GM12873 (cell line): ENCODE measurements around the gene PSME4.

Experiments
- TF ChIP-seq, protein P1 (sequence below): IDR thresholded peaks from 2 replicates; pipeline ENCODE4 v1.5.1; 2012; ENCODE audit warnings: low read depth, mild to moderate bottlenecking, moderate library complexity, low read length, control low read depth; ENCODE audit not compliant: insufficient read depth; ENCODE audit errors: missing control alignments

PSME4 gene

DNA sequence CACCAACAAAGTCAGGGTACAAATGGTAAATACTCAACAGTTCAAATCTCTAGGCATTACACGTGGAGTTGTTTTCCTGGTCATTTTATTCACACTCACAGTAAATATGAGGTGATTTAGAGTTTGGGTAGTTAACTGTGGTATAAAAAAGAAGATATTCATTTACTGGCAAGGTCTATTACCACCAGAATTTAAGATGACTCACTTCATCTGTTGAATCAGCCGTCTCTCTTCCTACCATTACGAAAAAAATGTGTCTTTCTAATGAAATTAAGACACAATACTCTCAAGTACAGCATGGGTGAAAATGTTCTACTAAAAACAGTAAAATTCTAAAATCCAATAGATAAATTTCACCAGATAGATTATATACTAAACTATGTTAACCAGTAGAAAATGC lies 90.0 kb downstream of the PSME4 start:
- TF ChIP-seq, protein P1, sequence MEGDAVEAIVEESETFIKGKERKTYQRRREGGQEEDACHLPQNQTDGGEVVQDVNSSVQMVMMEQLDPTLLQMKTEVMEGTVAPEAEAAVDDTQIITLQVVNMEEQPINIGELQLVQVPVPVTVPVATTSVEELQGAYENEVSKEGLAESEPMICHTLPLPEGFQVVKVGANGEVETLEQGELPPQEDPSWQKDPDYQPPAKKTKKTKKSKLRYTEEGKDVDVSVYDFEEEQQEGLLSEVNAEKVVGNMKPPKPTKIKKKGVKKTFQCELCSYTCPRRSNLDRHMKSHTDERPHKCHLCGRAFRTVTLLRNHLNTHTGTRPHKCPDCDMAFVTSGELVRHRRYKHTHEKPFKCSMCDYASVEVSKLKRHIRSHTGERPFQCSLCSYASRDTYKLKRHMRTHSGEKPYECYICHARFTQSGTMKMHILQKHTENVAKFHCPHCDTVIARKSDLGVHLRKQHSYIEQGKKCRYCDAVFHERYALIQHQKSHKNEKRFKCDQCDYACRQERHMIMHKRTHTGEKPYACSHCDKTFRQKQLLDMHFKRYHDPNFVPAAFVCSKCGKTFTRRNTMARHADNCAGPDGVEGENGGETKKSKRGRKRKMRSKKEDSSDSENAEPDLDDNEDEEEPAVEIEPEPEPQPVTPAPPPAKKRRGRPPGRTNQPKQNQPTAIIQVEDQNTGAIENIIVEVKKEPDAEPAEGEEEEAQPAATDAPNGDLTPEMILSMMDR, result no peak

DNA sequence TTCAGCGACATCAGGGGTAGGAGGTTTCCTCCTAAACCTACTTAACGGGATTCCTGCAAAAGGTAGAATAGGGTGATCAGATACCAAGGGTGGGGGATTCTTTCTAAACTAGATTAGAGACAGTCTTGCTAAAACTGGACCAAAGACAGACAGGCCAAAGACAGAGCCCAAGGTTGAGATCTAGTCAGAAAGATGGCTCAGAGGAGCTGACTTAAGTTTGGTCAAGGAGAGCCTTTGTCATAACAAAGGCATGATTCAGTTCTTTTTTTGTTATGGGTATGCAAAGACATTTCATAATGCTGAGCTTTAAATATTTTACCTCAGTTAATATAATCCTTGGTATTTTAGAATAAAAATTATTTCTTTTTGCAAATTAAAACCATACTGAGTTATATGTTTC lies 93.2 kb downstream of the PSME4 start:
- TF ChIP-seq, protein P1, result no peak

DNA sequence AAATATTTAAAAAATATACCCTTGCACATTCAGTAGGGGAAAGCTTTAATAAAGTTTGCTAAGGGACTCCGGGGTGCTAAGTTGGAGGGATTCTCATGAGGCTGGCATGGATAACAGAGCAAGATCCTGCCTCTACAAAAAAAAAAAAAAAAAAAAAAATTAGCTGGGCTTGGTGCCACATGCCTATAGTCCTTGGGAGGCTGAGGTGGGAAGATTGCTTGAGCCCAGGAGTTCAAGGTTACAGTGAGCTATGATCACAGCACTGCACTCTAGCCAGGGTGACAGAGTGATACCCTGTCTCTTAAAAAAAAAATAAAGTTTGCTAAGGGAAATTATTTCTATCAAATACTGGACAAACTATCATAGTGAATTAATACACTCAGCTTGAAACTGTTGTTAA lies 93.7 kb downstream of the PSME4 start:
- TF ChIP-seq, protein P1, result no peak

DNA sequence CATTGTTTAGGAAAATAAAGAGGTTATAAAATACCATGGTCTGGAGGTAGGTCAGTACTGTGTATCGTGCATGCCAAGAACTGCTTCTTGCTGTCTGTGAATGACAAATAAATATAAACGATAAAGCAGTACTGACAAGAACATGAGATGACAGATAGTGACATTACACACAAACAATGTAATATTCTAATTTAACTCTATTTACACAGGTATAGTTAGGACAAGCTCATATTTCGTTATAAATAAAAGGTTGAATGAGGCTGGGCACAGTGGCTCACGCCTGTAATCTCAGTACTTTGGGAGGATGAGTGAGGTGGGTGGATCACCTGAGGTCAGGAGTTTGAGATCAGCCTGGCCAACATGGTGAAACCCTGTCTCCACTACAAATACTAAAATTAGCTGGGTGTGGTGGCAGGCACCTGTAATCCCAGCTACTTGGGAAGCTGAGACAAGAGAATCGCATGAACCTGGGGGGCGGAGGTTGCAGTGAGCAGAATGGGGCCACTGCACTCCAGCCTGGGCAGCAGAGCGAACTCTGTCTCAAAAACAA lies 96.3 kb downstream of the PSME4 start:
- TF ChIP-seq, protein P1, result no peak

DNA sequence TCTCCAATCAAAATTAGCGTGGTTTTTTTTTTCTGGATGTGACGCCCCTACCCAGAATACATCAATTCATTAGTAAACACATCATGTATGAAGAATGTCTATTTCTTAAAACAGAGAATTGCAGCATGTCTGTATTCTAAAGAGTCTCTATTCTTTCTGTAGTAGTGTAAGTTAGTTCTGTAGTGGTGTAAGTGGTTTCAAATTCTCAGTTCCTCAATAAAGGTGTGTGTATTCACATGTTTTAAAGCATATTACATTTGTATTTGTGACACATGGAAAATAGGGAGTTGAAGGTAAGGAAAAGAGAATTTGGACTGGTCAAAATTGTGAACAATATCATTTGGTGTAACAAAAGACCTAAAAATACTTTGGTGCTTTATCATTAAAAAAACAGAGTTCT lies 103.0 kb downstream of the PSME4 start:
- TF ChIP-seq, protein P1, result no peak

DNA sequence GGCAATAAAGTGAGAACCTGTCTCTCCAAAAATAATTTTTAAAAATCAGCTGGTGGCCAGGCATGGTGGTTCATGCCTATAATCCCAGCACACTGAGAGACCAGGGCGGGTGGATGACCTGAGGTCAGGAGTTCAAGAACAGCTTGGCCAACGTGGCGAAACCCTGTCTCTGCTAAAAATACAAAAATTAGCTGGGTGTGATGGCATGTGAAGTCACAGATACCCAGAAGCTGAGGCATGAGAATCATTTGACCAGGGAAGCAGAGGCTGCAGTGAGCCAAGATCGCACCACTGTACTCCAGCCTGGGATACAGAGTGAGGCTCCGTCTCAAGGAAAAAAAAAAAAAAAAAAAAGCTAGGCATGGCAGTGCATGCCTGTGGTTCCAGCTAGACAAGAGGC lies 103.6 kb downstream of the PSME4 start:
- TF ChIP-seq, protein P1, result no peak

DNA sequence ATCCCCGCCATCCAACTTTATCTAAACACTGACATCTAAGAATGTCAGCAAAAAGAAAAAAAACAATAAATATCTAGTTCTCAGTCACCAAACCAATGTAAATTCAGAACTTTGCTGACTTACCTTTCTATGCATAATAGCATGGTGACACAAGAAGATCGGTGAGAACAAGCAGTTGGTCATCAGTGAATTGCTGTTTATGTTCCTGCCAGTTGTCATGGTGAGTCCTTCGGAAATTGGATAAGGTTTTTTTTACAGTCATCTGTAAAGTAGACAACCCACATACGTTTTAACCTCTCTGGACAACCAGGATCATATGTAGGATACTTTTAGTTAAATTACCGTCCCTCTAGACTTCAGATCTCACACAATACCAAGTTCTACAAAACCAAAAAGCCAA lies 104.8 kb downstream of the PSME4 start:
- TF ChIP-seq, protein P1, result no peak
